ENCODE data around the gene LRRC8B. TPM values are rescaled to one million over a fixed set of nuclear protein-coding genes. Genes with fewer than 3 reads are reported as not detected.

Gene LRRC8B
- total and polyA plus RNA-seq, 2 of the 8 experiments (the other 6 are each of a cell fraction or from before 2014, with no cell fraction given): 18.4 to 29.2 TPM

GRCh38 chr1:89588480-89588879 is 63.9 kb downstream of the LRRC8B start:
- Histone ChIP-seq H3K79me1 (ENCODE audit: low read depth, low read length) (no peaks in the 10 kb centered on the region), H2AK5ac (ENCODE audit: low read depth, low read length) (no peak overlapping the region), H2BK5ac (ENCODE audit: low read depth, low read length) (no peak overlapping the region), H4K5ac (ENCODE audit: insufficient read length, low read depth, low read length) (no peak overlapping the region), H4K8ac (ENCODE audit: extremely low read depth, insufficient read depth, low read length) (no peak overlapping the region), H3K36me3 (ENCODE audit: control insufficient read depth in 2 of 4, insufficient read depth in 4 of 4, low read length in 3 of 4) (peaks cover 0 to 20% (median 8%) of the 10 kb centered on the region in 4 experiments; a peak in 7 of 8 replicates), H3K4me2 (ENCODE audit: insufficient read depth in 1 of 2, low read depth in 2 of 2, low read length in 2 of 2) (no peak overlapping the region), H4K20me1 (replicated peaks in 1 of 2; ENCODE audit: control insufficient read depth in 1 of 2, insufficient read depth in 2 of 2, low read length in 2 of 2) (peaks cover 0 to 3% of the 10 kb centered on the region in 2 experiments), H2BK20ac (ENCODE audit: low read length) (no peak overlapping the region), H3K4ac (replicated peaks; ENCODE audit: insufficient read length, low read depth, low read length) (no peak overlapping the region), H3K9ac (replicated peaks in 1 of 4; ENCODE audit: extremely low read depth in 1 of 4, low read depth in 3 of 4, low read length in 3 of 4) (no peak overlapping the region), H2BK120ac (replicated peaks; ENCODE audit: low read depth, low read length) (no peak overlapping the region), H3K4me3 (ENCODE audit: extremely low read depth in 1 of 4, insufficient read depth in 2 of 4, low read depth in 3 of 4, low read length in 4 of 4) (no peak overlapping the region), H3K23me2 (ENCODE audit: low read depth, low read length) (no peaks in the 10 kb centered on the region), H3K18ac (ENCODE audit: extremely low read depth, low read length) (no peak overlapping the region), H2BK12ac (ENCODE audit: low read depth, low read length) (no peak overlapping the region), H3K27me3 (replicated peaks in 1 of 4; ENCODE audit: control insufficient read depth in 3 of 4, extremely low read depth in 1 of 4, insufficient read depth in 3 of 4, low read length in 3 of 4) (no peaks in the 10 kb centered on the region), H3K79me2 (ENCODE audit: control insufficient read depth in 1 of 2, insufficient read depth in 2 of 2, low read length in 2 of 2) (peaks cover 0 to 10% of the 10 kb centered on the region in 2 experiments; a peak in 1 of 4 replicates), H3K27ac (ENCODE audit: low read depth, low read length) (no peak overlapping the region), H3K4me1 (replicated peaks in 1 of 4; ENCODE audit: control insufficient read depth in 3 of 4, insufficient read depth in 4 of 4, low read length in 3 of 4) (peaks cover 0 to 13% (median 6%) of the 10 kb centered on the region in 4 experiments; a peak in 4 of 7 replicates), H3K14ac (ENCODE audit: insufficient read length) (no peak overlapping the region), H3K56ac (replicated peaks; ENCODE audit: insufficient read length, low read depth, low read length) (no peak overlapping the region), H4K91ac (replicated peaks; ENCODE audit: insufficient read length, low read length) (no peak overlapping the region), H3K23ac (ENCODE audit: insufficient read length) (no peak overlapping the region), H2AFZ (ENCODE audit: low read length) (no peak overlapping the region), H3K9me3 (ENCODE audit: insufficient read depth in 2 of 2, low read depth in 1 of 2, low read length in 1 of 2) (no peaks in the 10 kb centered on the region), H2BK15ac (ENCODE audit: low read length) (no peak overlapping the region)
- ChIA-PET CTCF (ENCODE audit: partially characterized antibody) (interaction anchor here (1.3 kb wide), 1 partner anchor 35 kb away, joined by 4 read pairs; no protein-coding TSS in a partner anchor), POLR2A (ENCODE audit: partially characterized antibody) (no interaction called here)
- TF ChIP-seq TAF7 (optimal IDR thresholded peaks at IDR 0.05; ENCODE audit: borderline replicate concordance, low read depth, low read length) (no peak), POLR2AphosphoS5 (IDR thresholded peaks at IDR 0.05; ENCODE audit: low read depth, low read length) (no peak), SP1 (IDR thresholded peaks at IDR 0.05; ENCODE audit: low read depth, low read length) (no peak), JUN (IDR thresholded peaks at IDR 0.05; ENCODE audit: low read depth, low read length) (no peak), KDM4A (IDR thresholded peaks at IDR 0.05; ENCODE audit: low read depth, low read length, severe bottlenecking) (no peak)
- WGBS, 2 experiments (ENCODE audit: extremely low coverage in 1 of 2, insufficient coverage in 1 of 2, insufficient read length in 1 of 2, insufficient replicate concordance in 2 of 2, low coverage in 1 of 2, low lambda C conversion rate in 2 of 2, missing lambda C conversion rate in 1 of 2): 84% methylated on average over 1 of the region's 1 CpG; no CpG with 5 or more reads in 1 of the 2 experiments
- no peak for FAIRE-seq
- no peak for DNase-seq (ENCODE audit: low read depth in 1 of 2, low spot score in 2 of 2)

All from H1 (cell line).